ENCODE measurements around the gene EQTN.

EQTN gene

GRCh38 chr9:27297050-27297449 is at the start of gene EQTN:
Gene EQTN, minus strand, starts transcription at chr9:27297150. Its CDS starts 95 bp downstream, at chr9:27297055.
- DNase-seq = no peak

GRCh38 chr9:27344776-27345175 is 47.8 kb upstream of the EQTN start:
- DNase-seq = no peak

- DNase-seq = no peak
These were observed 44.8 kb upstream of the EQTN start for GRCh38 chr9:27341545-27342294.

GRCh38 chr9:27340961-27341511 is 44.1 kb upstream of the EQTN start:
- DNase-seq = no peak

- no peak for DNase-seq
These were observed 43.3 kb upstream of the EQTN start for GRCh38 chr9:27340285-27340674.

- no peak for DNase-seq
These were observed 42.8 kb upstream of the EQTN start for GRCh38 chr9:27339661-27340284.

GRCh38 chr9:27338527-27338903 is 41.6 kb upstream of the EQTN start:
- DNase-seq = no peak

- no peak for DNase-seq
These were observed 41.0 kb upstream of the EQTN start for GRCh38 chr9:27337833-27338526.

GRCh38 chr9:27337236-27337635 is 40.3 kb upstream of the EQTN start:
- DNase-seq = no peak

- DNase-seq = no peak
These were observed 39.9 kb upstream of the EQTN start for GRCh38 chr9:27336829-27337228.

- DNase-seq = no peak
These were observed 39.2 kb upstream of the EQTN start for GRCh38 chr9:27336126-27336525.

- no peak for DNase-seq
These were observed 38.1 kb upstream of the EQTN start for GRCh38 chr9:27335075-27335474.

GRCh38 chr9:27333241-27334052 is 36.5 kb upstream of the EQTN start:
- DNase-seq = peak; percentile 31 to 48

GRCh38 chr9:27331393-27331792 is 34.4 kb upstream of the EQTN start:
- no peak for DNase-seq

- no peak for DNase-seq
These were observed 32.3 kb upstream of the EQTN start for GRCh38 chr9:27329291-27329690.

- DNase-seq = no peak
These were observed 31.5 kb upstream of the EQTN start for GRCh38 chr9:27328483-27328882.

GRCh38 chr9:27311184-27311583 is 14.2 kb upstream of the EQTN start:
- no peak for DNase-seq

- no peak for DNase-seq
These were observed 13.6 kb upstream of the EQTN start for GRCh38 chr9:27310582-27310981.

GRCh38 chr9:27308691-27309390 is 11.9 kb upstream of the EQTN start:
- DNase-seq = no peak

GRCh38 chr9:27304521-27304920 is 7.6 kb upstream of the EQTN start:
- no peak for DNase-seq

- no peak for DNase-seq
These were observed 6.3 kb upstream of the EQTN start for GRCh38 chr9:27303219-27303618.

- DNase-seq = no peak
These were observed 3.0 kb downstream of the EQTN start for GRCh38 chr9:27293996-27294395.

Data from activated CD4-positive, alpha-beta T cell treated with anti-CD3 and anti-CD28 coated beads, Interleukin-2, amount 50 U/mL, for 48 hours (primary cell).